Osteoblast (primary cell): ENCODE results near the gene PTGDS. TPM values are rescaled to one million over a fixed set of nuclear protein-coding genes. Genes with fewer than 3 reads are reported as not detected.
A peak's percentile ranks its signal among the peaks of the same experiment; 100 is the strongest.

Experiments used
- DNase-seq: peaks from one replicate; pipeline ENCODE4 v3.0.0; 2011; ENCODE audit warnings: low spot score, mixed read lengths; ENCODE audit not compliant: insufficient read length; ENCODE audit errors: missing footprints
- H2AFZ ChIP-seq: 2 replicates; pipeline ENCODE4 v1.6.0; 2011; ENCODE audit warnings: mild to moderate bottlenecking, low read length
- H3K27ac ChIP-seq: 2 replicates; pipeline ENCODE4 v1.5.1; 2011; ENCODE audit warnings: mild to moderate bottlenecking, low read depth, low read length, moderate library complexity
- H3K27me3 ChIP-seq: 2 replicates; pipeline ENCODE4 v1.6.0; 2012; ENCODE audit warnings: mild to moderate bottlenecking, control low read depth, inconsistent platforms, low read length, moderate library complexity; ENCODE audit not compliant: insufficient read depth
- H3K36me3 ChIP-seq: 2 replicates; pipeline ENCODE4 v1.5.1; 2011; ENCODE audit warnings: mild to moderate bottlenecking, low read length, control low read depth, moderate library complexity; ENCODE audit not compliant: insufficient read depth
- H3K4me1 ChIP-seq: 2 replicates; pipeline ENCODE4 v1.5.1; 2011; ENCODE audit warnings: mild to moderate bottlenecking, low read length, control low read depth, moderate library complexity; ENCODE audit not compliant: insufficient read depth
- H3K4me2 ChIP-seq: 2 replicates; pipeline ENCODE4 v1.6.0; 2011; ENCODE audit warnings: mild to moderate bottlenecking, low read length; ENCODE audit not compliant: insufficient read depth
- H3K4me3 ChIP-seq: fragments of 200-600 bp; sonication (generic); 3 replicates; pipeline ENCODE4 v1.5.1; 2012; ENCODE audit warnings: mild to moderate bottlenecking, low read length, inconsistent platforms; ENCODE audit not compliant: insufficient read depth
- H3K79me2 ChIP-seq: 2 replicates; pipeline ENCODE4 v1.6.0; 2012; ENCODE audit warnings: mild to moderate bottlenecking, low read length, control low read depth, inconsistent platforms; ENCODE audit not compliant: insufficient read depth
- H3K9me3 ChIP-seq: 2 replicates; pipeline ENCODE4 v1.5.1; 2011; ENCODE audit warnings: low read depth, low read length, control low read depth
- H4K20me1 ChIP-seq: 2 replicates; pipeline ENCODE4 v1.6.0; 2012; ENCODE audit warnings: mild to moderate bottlenecking, low read length, control low read depth; ENCODE audit not compliant: insufficient read depth
- total RNA-seq: library from RNA; depleted of rRNA; stranded (reverse); fragments of >200 nt; gene quantifications from 2 replicates; pipeline ENCODE4 v1.2.3, GENCODE V29; 2012
- TF ChIP-seq, protein P1 (sequence below): IDR thresholded peaks from 2 replicates; pipeline ENCODE4 v1.5.1; 2011; ENCODE audit warnings: mild to moderate bottlenecking, low read depth, low read length, moderate library complexity; ENCODE audit errors: extremely low read depth

The PTGDS gene
- total RNA-seq, result 37.4 and 57.9 TPM in 2 replicates

GRCh38 chr9:136977223-136977622 lies at the start of gene PTGDS:
Gene PTGDS, plus strand, starts transcription at chr9:136977504. Its CDS starts 75 bp downstream, at chr9:136977579.
- Histone ChIP-seq H3K4me1 (peaks cover 5% of the 10 kb centered on the region), H3K27me3 (no peaks in the 10 kb centered on the region), H3K27ac (no peak within 1 kb of the TSS), H3K79me2 (no peaks in the 10 kb centered on the region), H3K9me3 (no peaks in the 10 kb centered on the region), H4K20me1 (no peaks in the 10 kb centered on the region), H2AFZ (peak within 1 kb of the TSS; percentile 74), H3K36me3 (no peaks in the 10 kb centered on the region), H3K4me3 (peak within 1 kb of the TSS; percentile 68), H3K4me2 (peak within 1 kb of the TSS; percentile 76)
- TF ChIP-seq, protein P1, sequence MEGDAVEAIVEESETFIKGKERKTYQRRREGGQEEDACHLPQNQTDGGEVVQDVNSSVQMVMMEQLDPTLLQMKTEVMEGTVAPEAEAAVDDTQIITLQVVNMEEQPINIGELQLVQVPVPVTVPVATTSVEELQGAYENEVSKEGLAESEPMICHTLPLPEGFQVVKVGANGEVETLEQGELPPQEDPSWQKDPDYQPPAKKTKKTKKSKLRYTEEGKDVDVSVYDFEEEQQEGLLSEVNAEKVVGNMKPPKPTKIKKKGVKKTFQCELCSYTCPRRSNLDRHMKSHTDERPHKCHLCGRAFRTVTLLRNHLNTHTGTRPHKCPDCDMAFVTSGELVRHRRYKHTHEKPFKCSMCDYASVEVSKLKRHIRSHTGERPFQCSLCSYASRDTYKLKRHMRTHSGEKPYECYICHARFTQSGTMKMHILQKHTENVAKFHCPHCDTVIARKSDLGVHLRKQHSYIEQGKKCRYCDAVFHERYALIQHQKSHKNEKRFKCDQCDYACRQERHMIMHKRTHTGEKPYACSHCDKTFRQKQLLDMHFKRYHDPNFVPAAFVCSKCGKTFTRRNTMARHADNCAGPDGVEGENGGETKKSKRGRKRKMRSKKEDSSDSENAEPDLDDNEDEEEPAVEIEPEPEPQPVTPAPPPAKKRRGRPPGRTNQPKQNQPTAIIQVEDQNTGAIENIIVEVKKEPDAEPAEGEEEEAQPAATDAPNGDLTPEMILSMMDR, result no peak
- no peak for DNase-seq

GRCh38 chr9:136928591-136928990 lies 48.7 kb upstream of the PTGDS start:
- TF ChIP-seq, protein P1, result no peak
- H3K9me3 ChIP-seq, result no peaks in the 10 kb centered on the region
- H3K79me2 ChIP-seq, result no peaks in the 10 kb centered on the region
- peaks cover 4% of the 10 kb centered on the region for H3K4me1 ChIP-seq
- H3K4me2 ChIP-seq, result no peak overlapping the region
- peaks cover 3% of the 10 kb centered on the region for H4K20me1 ChIP-seq
- no peak overlapping the region for H2AFZ ChIP-seq
- no peak overlapping the region for H3K4me3 ChIP-seq
- H3K27ac ChIP-seq, result peak overlapping the region; percentile 50
- H3K36me3 ChIP-seq, result peaks cover 24% of the 10 kb centered on the region
- no peaks in the 10 kb centered on the region for H3K27me3 ChIP-seq
- peak; percentile 60 for DNase-seq

GRCh38 chr9:136930014-136930413 lies 47.3 kb upstream of the PTGDS start:
- DNase-seq, result no peak
- no peak overlapping the region for H2AFZ ChIP-seq
- H3K79me2 ChIP-seq, result no peaks in the 10 kb centered on the region
- peaks cover 19% of the 10 kb centered on the region for H3K36me3 ChIP-seq
- H3K4me1 ChIP-seq, result peaks cover 4% of the 10 kb centered on the region
- H4K20me1 ChIP-seq, result peaks cover 3% of the 10 kb centered on the region
- H3K4me3 ChIP-seq, result no peak overlapping the region
- TF ChIP-seq, protein P1, result no peak
- no peak overlapping the region for H3K27ac ChIP-seq
- H3K4me2 ChIP-seq, result no peak overlapping the region
- H3K9me3 ChIP-seq, result no peaks in the 10 kb centered on the region
- no peaks in the 10 kb centered on the region for H3K27me3 ChIP-seq

DNA sequence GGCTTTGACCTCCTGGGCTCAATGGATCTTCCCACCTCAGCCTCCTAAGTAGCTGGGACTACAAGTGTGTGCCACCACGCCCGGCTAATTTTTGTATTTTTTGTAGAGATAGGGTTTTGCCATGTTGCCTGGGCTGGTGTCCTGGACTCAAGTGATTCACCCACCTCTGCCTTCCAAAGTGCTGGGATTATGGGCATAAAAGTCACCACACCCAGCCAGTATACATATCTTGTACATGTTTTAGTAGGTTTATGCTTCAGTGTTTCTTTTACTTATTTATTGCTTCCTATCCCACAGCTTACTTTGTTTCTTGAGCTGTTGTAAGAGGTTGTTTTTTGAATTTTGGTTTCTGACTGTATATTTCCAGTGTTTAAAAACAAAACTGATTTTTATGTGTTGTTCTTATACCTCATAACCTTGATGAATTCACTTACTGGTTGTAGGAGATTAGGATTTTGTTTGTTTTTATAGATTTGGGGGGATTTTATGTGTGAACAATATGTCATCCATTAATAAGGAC lies 45.6 kb upstream of the PTGDS start:
- Histone ChIP-seq H3K9me3 (no peaks in the 10 kb centered on the region), H3K79me2 (no peaks in the 10 kb centered on the region), H4K20me1 (peaks cover 3% of the 10 kb centered on the region), H3K36me3 (peaks cover 17% of the 10 kb centered on the region), H3K4me3 (no peak overlapping the region), H3K4me2 (no peak overlapping the region), H3K27ac (peak overlapping the region; percentile 45), H3K27me3 (no peaks in the 10 kb centered on the region), H2AFZ (no peak overlapping the region), H3K4me1 (peaks cover 4% of the 10 kb centered on the region)
- DNase-seq, result no peak
- TF ChIP-seq, protein P1, result no peak
